ENCODE measurements around the gene TSC1.

Gene TSC1

DNA sequence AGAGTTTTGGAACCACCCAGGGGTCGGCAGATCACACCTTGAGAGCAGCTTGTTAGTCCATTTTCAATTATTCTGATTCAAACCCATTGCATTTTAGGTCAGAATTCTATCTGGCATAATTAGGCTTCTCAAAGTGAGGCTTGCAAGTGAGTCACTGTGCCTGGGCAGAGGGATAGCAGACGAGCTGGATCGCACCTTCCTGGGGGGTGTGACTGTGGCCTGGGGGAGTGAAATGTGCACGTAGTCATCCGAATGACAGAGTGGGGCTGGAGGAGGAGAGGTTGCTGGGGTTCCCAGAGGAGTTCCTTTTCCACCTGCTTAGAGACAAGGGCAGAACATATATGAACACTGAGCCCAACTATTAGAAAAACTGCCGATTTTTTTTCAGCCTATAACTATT is 34.0 kb downstream of the TSC1 start:
- Histone ChIP-seq H3K4me3 (ENCODE audit: low read length) (no peak overlapping the region), H3K36me3 (ENCODE audit: control insufficient read depth, insufficient read depth, low read length) (peaks cover 13% of the 10 kb centered on the region), H3K4me1 (ENCODE audit: control insufficient read depth, insufficient read depth, low read length) (no peaks in the 10 kb centered on the region), H3K27ac (ENCODE audit: low read depth, low read length) (no peak overlapping the region), H3K9ac (ENCODE audit: low read length) (no peak overlapping the region), H3K27me3 (ENCODE audit: control insufficient read depth, insufficient read depth, low read length) (no peaks in the 10 kb centered on the region)

DNA sequence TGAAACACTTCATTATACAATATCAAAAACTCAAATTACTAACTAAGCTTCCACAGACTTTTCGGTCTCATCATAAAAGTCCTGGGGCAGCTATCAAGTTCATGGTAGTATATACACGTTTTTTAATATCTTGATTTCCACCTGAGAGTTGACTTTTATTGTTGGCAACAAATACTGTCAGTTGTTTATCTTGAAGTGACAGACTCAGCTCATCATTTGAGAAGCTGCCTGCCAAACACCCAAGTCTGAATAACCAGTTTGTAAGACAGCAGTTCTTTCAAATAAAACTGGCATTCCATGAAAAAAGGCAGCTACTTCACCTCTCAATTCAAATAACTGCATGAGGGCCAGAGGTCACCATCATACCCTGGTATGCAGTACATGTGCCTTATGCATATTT is 35.1 kb downstream of the TSC1 start:
- Histone ChIP-seq H3K9ac (ENCODE audit: low read length) (no peak overlapping the region), H3K27me3 (ENCODE audit: control insufficient read depth, insufficient read depth, low read length) (no peaks in the 10 kb centered on the region), H3K4me1 (ENCODE audit: control insufficient read depth, insufficient read depth, low read length) (no peaks in the 10 kb centered on the region), H3K36me3 (ENCODE audit: control insufficient read depth, insufficient read depth, low read length) (peaks cover 13% of the 10 kb centered on the region), H3K27ac (ENCODE audit: low read depth, low read length) (no peak overlapping the region), H3K4me3 (ENCODE audit: low read length) (no peak overlapping the region)

DNA sequence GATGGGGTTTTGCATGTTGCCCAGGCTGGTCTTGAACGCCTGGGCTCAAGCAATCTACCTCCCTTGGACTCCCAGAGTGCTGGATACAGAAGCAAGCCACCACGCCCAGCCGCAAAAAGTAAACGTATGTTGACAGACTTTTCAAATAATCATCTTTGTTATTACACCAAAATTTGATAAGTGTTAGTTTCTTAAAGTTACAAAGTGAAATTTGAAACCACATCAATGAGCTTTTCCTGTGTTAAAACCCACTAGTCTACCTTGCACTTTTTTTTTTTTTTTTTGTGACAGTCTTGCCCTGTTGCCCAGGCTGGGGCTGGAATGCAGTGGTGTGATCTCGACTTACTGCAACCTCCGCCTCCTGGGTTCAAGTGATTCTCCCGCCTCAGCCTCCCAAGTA is 35.8 kb downstream of the TSC1 start:
- peaks cover 16% of the 10 kb centered on the region for H3K36me3 ChIP-seq (ENCODE audit: control insufficient read depth, insufficient read depth, low read length)
- no peaks in the 10 kb centered on the region for H3K4me1 ChIP-seq (ENCODE audit: control insufficient read depth, insufficient read depth, low read length)
- H3K9ac ChIP-seq (ENCODE audit: low read length): no peak overlapping the region
- no peaks in the 10 kb centered on the region for H3K27me3 ChIP-seq (ENCODE audit: control insufficient read depth, insufficient read depth, low read length)
- no peak overlapping the region for H3K4me3 ChIP-seq (ENCODE audit: low read length)
- no peak overlapping the region for H3K27ac ChIP-seq (ENCODE audit: low read depth, low read length)

DNA sequence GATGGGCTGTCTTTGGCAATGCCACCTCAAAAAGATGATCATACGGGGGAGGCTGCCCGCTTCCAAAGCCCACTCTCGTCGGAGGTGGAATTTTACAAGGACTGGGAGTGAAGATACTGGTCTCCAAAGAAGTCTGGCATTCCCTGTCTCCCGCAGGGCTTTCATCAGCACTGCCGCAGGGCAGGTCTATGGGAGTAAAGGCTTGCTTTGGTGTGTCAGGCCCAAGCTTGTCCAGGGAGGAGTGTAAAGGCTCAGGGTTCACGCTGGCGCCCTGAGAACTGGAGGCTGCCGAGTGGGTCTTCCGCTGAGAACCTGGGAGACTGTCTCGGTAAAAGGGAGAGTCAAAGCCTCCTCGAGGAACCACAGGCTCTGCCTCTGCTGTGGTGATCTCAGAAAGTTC is 38.7 kb downstream of the TSC1 start:
- H3K9ac ChIP-seq (ENCODE audit: low read length): no peak overlapping the region
- H3K4me1 ChIP-seq (ENCODE audit: control insufficient read depth, insufficient read depth, low read length): no peaks in the 10 kb centered on the region
- peaks cover 18% of the 10 kb centered on the region for H3K36me3 ChIP-seq (ENCODE audit: control insufficient read depth, insufficient read depth, low read length)
- H3K27me3 ChIP-seq (ENCODE audit: control insufficient read depth, insufficient read depth, low read length): no peaks in the 10 kb centered on the region
- no peak overlapping the region for H3K27ac ChIP-seq (ENCODE audit: low read depth, low read length)
- H3K4me3 ChIP-seq (ENCODE audit: low read length): no peak overlapping the region

DNA sequence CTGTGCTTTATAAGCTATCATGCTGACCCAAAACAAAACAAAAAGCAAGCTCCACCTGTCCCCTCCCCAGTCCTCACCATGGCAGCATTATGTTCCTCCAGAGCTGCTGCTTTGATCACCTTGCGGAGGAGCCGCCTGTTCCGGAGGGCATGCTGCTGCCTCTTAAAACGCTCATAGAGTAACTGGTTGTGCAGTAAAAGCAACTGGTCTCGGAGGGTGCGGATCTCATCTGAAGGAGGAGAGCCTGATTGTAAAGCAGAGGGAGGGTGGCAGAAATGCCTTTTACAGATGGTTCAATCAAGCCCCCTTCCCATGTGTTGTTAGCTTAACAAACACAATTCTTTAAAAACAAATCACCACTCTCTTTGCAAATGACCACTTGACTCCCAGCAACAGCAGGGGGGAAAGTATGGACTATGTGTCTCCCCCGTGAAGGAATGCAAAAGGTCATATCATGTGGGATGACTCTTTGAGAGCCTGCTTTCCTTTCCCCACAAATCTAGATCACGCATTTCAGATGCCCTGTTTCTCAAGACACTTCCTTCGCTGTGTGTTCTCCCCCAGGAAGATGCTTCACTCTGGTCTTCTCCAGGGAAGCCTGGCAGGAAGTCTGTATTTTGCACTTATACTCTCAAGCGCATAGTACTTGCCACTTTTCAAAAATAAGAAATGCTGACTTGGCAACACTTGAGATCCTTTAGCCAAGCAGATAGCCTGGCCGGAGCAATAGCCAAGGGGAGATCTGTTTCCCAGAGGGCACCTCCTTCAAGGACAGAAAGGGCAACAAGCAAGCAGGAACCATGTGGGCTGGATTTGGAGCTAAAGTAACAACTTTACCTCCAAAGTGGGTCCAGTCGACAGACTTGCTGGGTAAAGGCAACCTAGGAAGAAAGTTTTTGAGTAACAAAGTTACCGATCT is 40.6 kb downstream of the TSC1 start:
- peaks cover 24% of the 10 kb centered on the region for H3K36me3 ChIP-seq (ENCODE audit: control insufficient read depth, insufficient read depth, low read length)
- no peaks in the 10 kb centered on the region for H3K27me3 ChIP-seq (ENCODE audit: control insufficient read depth, insufficient read depth, low read length)
- no peaks in the 10 kb centered on the region for H3K4me1 ChIP-seq (ENCODE audit: control insufficient read depth, insufficient read depth, low read length)
- no peak overlapping the region for H3K9ac ChIP-seq (ENCODE audit: low read length)
- H3K4me3 ChIP-seq (ENCODE audit: low read length): no peak overlapping the region
- no peak overlapping the region for H3K27ac ChIP-seq (ENCODE audit: low read depth, low read length)

DNA sequence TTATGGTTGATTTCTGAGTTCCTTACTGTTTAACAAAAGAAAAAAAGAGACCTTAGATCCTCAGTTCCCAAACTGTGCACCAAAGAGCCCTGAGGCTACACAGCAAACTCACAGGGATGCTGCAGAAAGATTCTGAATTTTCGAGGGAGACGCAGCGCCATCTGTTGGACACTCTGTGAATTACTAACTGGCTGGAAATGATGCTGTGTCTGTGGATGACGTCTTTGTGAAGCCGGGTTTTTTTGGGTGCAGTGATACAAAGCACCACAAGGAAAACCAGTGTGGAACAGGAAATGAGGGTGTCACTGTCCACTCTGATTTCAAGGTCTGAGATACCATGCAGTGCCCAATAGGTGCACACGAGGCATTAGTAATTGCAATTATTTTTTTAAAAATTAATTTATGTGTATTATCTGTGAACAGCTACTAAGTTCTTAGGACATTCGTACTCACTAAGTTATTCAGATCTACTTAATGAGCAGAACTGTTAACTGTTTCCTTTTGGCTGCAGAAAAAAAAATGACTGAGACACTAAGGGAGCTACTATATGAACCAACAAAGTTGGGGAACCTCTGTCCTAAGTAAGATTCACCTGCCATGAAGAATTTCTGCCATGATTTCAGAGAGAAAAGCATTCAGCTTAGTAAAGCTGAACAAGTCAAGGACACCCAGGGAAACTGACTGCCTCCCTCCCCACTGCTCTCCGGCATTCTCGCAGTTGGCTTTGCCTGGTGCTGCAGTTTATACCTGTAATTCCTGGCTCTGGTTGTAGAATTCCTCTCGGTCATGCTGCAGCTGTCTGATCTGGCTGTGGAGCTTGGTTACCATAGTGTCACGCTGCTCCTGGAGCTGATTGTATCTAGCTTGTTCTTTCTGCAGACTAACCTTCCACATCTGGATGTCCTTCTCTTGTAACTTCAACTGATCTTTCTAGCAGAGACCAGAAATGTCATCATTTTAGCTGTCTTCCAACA is 42.3 kb downstream of the TSC1 start:
- Histone ChIP-seq H3K27me3 (ENCODE audit: control insufficient read depth, insufficient read depth, low read length) (no peaks in the 10 kb centered on the region), H3K4me1 (ENCODE audit: control insufficient read depth, insufficient read depth, low read length) (no peaks in the 10 kb centered on the region), H3K9ac (ENCODE audit: low read length) (no peak overlapping the region), H3K36me3 (ENCODE audit: control insufficient read depth, insufficient read depth, low read length) (peaks cover 29% of the 10 kb centered on the region), H3K27ac (ENCODE audit: low read depth, low read length) (no peak overlapping the region), H3K4me3 (ENCODE audit: low read length) (no peak overlapping the region)

DNA sequence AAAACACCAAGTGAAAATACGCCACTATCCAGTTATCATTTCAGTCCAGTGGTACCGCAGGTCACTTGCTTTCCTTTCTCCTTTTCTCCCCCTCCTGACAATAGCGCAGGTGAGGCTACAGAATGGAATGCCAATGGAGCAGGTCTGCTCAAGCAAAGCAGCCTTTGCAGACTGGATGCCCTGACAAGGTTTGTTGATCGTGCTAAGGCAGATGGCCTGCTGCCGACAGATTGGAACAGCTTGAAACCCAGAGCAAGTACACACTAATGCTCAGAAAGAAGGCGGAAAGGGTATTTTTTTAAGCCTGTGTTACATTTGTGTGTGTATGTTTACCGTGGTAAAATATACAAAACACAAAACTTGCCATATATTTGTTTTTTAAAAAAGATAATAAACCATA is 46.4 kb downstream of the TSC1 start:
- Histone ChIP-seq H3K27me3 (ENCODE audit: control insufficient read depth, insufficient read depth, low read length) (no peaks in the 10 kb centered on the region), H3K27ac (ENCODE audit: low read depth, low read length) (no peak overlapping the region), H3K9ac (ENCODE audit: low read length) (no peak overlapping the region), H3K4me3 (ENCODE audit: low read length) (no peak overlapping the region), H3K4me1 (ENCODE audit: control insufficient read depth, insufficient read depth, low read length) (no peaks in the 10 kb centered on the region), H3K36me3 (ENCODE audit: control insufficient read depth, insufficient read depth, low read length) (peaks cover 40% of the 10 kb centered on the region)

DNA sequence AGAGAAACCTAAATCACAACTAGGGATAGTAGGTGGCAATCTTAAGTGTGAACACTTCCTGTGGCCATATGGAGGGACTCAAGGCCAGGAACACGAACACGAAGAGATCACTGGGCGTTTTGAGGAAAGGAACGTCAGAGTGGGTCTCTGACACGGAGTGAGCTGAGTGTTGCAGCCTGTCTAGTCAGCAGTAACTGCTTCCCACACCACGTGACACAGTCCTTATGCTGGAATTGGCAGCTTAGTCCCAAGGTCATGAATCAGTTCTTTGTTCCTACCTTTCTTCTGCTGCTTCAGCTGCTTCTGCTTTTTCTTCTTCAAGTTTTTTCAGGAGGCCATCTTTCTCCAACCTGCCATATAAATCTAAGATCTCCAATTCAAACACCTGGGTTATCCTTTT is 47.5 kb downstream of the TSC1 start:
- Histone ChIP-seq H3K27ac (ENCODE audit: low read depth, low read length) (no peak overlapping the region), H3K9ac (ENCODE audit: low read length) (no peak overlapping the region), H3K4me1 (ENCODE audit: control insufficient read depth, insufficient read depth, low read length) (no peaks in the 10 kb centered on the region), H3K4me3 (ENCODE audit: low read length) (no peak overlapping the region), H3K27me3 (ENCODE audit: control insufficient read depth, insufficient read depth, low read length) (no peaks in the 10 kb centered on the region), H3K36me3 (ENCODE audit: control insufficient read depth, insufficient read depth, low read length) (peaks cover 36% of the 10 kb centered on the region)

DNA sequence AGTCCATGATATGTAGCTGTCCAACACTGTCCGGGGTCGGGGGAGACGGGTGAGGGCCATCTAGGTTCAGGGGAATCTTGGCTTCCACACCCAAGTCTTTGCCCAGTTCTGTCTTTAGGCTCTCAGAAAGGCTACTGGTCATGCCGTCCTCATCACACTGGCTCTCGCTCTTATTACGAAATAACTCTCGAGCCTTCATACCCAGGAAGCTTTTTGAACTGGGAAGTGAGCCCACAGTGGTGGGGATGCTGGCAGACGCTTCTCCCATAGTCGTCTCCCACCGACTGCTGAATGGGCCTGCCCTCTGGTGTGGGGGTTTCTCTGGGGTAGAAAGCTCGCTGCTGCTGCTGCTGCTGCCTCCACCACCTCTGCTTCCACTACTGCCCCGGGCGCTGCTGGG is 48.2 kb downstream of the TSC1 start:
- Histone ChIP-seq H3K36me3 (ENCODE audit: control insufficient read depth, insufficient read depth, low read length) (peaks cover 34% of the 10 kb centered on the region), H3K4me1 (ENCODE audit: control insufficient read depth, insufficient read depth, low read length) (no peaks in the 10 kb centered on the region), H3K27me3 (ENCODE audit: control insufficient read depth, insufficient read depth, low read length) (no peaks in the 10 kb centered on the region), H3K4me3 (ENCODE audit: low read length) (no peak overlapping the region), H3K27ac (ENCODE audit: low read depth, low read length) (no peak overlapping the region), H3K9ac (ENCODE audit: low read length) (no peak overlapping the region)

DNA sequence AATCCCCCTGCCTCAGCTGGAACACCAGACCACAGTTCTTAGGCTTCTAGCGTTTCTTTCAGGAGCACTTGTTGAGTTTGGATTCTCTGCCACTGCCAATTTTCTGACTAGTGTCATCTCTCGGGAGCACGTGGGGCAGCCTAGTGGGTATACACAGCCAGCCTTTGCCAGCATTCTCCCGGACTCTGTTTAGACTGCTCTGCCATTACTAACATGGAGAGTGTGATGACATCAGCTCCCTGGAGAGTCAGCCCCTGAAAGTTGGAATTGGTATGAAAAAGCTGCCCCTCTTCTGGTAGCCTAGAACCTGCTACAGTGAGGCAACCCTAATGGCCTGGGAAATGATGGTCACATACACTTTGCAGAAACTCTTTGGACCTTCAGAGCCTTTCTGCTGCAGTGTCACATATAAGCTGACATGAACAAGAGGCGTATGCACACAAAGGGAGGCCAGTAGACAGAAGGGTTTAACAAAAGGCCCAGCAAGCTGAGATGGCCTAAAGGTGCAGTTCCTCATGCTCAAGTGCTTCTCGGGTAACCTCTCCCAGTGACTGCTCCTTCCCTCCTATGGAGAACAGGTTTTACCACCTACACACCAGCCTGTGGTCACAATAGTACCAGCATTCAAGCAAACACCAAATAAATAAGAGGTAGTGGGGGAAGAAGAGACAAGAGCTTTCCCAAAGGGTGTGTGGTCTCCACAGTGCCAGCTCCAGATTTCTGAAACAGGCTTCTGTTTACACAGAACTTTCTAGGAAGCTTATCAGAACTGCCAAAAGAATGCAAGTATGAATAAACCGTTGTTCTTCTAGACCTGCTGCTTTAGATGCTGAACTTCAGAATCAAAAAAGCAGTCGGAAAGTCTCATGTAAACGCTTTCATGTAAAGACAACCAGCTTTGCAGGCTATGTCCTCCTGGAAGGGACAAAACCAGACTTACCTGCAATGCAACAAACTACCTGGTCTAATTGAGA is 49.3 kb downstream of the TSC1 start:
- Histone ChIP-seq H3K36me3 (ENCODE audit: control insufficient read depth, insufficient read depth, low read length) (peaks cover 28% of the 10 kb centered on the region), H3K4me1 (ENCODE audit: control insufficient read depth, insufficient read depth, low read length) (no peaks in the 10 kb centered on the region), H3K27me3 (ENCODE audit: control insufficient read depth, insufficient read depth, low read length) (no peaks in the 10 kb centered on the region), H3K9ac (ENCODE audit: low read length) (no peak overlapping the region), H3K4me3 (ENCODE audit: low read length) (no peak overlapping the region), H3K27ac (ENCODE audit: low read depth, low read length) (no peak overlapping the region)

DNA sequence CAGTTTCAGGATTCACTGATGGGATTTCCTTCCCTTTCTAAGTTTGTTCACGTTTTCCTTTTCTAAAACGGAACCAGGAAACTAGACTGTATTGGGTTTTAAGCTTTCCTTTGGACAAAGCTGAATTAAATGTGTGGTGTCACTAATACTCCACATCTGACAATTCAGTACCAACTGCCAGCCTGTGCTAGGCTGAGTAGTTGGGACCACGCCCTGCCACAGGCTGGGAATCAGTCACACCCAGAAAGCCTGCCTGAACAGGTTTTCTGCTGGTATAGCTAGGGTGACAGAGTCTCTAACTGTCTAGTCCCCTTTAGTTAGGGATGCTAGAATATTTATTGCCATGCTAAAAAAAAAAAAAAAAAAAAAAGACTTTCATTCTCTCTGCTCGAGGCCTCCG is 50.1 kb downstream of the TSC1 start:
- Histone ChIP-seq H3K9ac (ENCODE audit: low read length) (no peak overlapping the region), H3K27ac (ENCODE audit: low read depth, low read length) (no peak overlapping the region), H3K36me3 (ENCODE audit: control insufficient read depth, insufficient read depth, low read length) (peaks cover 22% of the 10 kb centered on the region), H3K4me1 (ENCODE audit: control insufficient read depth, insufficient read depth, low read length) (no peaks in the 10 kb centered on the region), H3K27me3 (ENCODE audit: control insufficient read depth, insufficient read depth, low read length) (no peaks in the 10 kb centered on the region), H3K4me3 (ENCODE audit: low read length) (no peak overlapping the region)

DNA sequence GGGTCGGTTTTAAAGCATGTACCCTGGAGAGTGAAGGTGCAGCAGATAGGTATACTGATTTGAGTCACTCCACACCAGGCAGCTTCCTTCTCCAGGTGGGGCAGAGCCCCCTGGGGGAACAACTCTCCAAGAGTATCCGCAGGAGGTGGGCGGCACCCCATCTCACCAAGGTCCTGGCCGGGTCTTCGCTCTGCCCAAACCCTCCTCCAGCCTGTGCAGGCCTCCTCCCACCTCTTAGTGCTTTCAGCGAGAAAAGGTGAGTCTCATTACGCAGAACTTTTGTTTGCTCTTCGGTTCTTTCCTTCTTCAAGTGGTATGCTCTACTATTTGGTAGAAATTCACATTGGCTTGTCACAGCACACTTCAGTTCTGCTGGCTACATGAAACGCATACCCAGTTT is 52.0 kb downstream of the TSC1 start:
- Histone ChIP-seq H3K27ac (ENCODE audit: low read depth, low read length) (no peak overlapping the region), H3K4me1 (ENCODE audit: control insufficient read depth, insufficient read depth, low read length) (no peaks in the 10 kb centered on the region), H3K4me3 (ENCODE audit: low read length) (no peak overlapping the region), H3K36me3 (ENCODE audit: control insufficient read depth, insufficient read depth, low read length) (peaks cover 18% of the 10 kb centered on the region), H3K9ac (ENCODE audit: low read length) (no peak overlapping the region), H3K27me3 (ENCODE audit: control insufficient read depth, insufficient read depth, low read length) (no peaks in the 10 kb centered on the region)

All from rectal smooth muscle tissue (tissue), 1 donor.